Stimulated activated CD8-positive, alpha-beta memory T cell treated with anti-CD3 and anti-CD28 coated beads, Interleukin-12 subunit alpha, Interleukin-12 subunit beta, amount 100 ng/mL, for 24 hours (primary cell): Measurements from ENCODE around the gene POLR2J2.
"Not testable (repeated sequence)": the region's sequence is repeated elsewhere in the genome, so short reads cannot be mapped to it uniquely, and the experiment has no call there.

Source experiments
- DNase-seq: peaks from one replicate; pipeline ENCODE4 v3.0.0-alpha.2; 2020; ENCODE audit errors: extremely low read depth

Gene POLR2J2

DNA sequence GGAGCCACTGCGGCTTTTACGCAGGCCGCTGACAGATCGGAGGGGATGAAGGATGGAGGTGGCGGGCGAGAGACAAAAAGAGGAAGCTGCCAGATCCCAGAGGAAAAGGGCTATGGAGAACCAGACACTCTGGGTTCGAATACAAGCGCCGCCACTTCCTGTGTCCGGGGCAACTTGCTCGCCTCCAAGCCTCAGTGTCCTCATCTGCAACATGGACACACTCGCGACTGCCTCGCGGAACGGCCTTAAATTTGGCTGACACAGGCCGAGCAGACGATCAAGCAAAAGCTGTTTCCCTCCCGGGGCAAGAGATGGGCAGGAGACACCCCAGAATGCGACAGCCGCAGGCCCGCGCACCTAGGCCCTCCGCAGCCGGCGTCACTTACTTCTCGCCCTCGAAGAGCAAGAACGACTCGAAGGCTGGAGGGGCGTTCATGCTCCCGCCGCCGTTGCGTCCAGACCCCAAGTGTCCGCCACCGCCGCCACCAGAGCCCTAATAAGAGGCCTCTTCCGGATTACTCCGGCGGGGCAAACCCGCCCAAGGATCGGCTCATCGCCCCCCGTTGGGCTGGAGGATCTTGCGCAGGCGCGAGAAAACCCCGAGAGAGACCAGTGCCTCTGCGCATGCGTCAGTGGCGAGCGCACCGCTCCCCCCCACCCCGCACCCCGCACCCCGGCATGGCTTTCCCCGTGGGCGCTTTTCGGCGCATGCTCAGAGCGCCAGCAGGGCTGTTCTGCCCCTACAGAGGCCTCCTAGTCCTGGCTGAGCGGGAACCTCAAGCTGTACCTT, at the start of gene POLR2J2:
POLR2J2 (minus strand) TSS at position 498 of the 790 bp plus-strand sequence; CDS start at position 436, 62 bp downstream.
- DNase-seq = not testable (repeated sequence)

DNA sequence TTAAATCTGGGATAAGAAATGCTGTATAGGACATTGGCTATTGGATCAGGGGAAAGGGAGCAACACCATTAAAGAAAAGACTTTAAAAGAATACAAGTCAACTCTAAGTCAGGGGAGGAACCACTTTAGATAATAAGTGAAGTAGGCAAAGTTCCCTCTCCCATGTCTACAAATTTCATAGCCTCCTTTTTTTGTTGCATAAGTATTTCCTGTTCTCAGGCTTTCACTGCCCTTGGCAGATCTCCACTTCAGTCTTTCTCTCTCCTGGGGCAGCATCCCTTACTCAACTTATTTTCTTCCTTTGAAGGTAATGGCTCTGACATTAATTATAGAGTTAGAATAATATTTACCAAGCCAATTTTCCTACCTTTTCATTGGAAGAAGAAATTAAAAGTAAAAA, 47.0 kb upstream of the POLR2J2 start:
- DNase-seq = not testable (repeated sequence)

DNA sequence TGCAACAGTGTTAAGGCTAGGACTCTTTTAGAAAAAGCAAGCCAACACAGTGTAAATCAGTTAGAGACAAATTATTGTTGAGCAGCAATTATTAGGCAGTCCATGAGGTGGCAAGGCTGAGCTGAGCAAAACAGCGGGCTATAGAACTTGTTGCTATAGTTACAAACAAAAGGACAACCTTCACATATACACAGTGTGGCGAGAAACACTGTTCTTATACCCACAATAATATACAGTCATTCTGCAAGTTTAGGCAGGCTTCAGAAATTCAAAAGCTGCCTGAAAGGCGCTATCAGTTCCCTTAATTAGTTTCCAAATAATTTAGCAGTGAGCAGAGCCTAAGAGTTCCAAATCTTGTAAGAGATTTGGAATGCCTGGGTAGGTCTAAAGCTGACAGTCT, 44.3 kb upstream of the POLR2J2 start:
- DNase-seq = not testable (repeated sequence)

DNA sequence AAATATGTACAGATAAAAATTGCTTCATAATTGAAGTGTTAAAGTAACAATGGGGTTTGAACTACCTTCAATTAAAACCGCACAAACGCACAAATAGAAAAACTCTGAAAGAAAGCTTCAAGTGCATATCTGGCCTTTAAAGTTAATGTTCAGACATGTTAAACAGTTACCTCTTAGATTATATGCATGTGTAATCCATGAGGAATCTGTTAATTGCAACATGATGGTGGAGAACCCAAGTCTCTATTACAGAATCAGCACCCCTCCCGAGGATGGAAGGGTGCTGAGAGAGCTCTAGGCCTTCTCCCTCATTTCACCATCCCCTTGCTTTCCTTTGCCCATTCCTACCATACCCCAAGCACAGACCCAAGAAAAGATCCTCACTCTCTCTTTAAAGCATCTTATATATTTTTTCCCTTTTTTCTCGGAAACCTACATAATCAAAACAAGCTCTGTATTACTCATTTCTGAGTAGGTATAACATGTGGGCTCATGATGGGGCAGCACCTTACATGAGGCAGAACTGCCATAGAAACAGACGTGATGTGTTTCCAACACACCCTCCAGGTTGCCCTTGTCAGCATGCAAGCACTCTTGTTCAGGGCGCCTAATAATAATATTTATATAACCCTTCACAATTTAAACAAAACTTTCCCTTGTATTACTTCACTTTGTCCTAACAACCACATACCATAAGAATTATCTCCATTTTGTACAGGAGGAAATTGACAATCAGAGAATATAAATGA, 43.5 kb upstream of the POLR2J2 start:
- DNase-seq = not testable (repeated sequence)

DNA sequence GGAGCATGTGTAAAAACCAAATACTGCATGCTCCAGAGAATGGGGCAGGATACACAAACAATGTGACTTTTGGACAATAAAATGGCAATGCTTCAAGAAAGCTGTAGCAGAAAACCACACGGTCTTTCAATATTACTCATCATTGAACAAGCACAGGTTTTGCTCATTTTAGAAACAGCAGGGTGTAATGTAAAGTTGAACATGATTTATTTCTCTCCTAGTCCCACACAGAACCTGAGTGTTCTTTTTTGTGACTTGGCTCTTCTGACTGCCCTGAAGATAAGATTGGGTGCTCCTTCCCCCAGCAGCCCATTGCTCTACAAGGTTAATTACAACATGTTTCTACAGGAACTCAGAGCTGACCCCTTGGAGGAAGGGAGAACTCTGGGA, 42.2 kb upstream of the POLR2J2 start:
- DNase-seq = not testable (repeated sequence)

DNA sequence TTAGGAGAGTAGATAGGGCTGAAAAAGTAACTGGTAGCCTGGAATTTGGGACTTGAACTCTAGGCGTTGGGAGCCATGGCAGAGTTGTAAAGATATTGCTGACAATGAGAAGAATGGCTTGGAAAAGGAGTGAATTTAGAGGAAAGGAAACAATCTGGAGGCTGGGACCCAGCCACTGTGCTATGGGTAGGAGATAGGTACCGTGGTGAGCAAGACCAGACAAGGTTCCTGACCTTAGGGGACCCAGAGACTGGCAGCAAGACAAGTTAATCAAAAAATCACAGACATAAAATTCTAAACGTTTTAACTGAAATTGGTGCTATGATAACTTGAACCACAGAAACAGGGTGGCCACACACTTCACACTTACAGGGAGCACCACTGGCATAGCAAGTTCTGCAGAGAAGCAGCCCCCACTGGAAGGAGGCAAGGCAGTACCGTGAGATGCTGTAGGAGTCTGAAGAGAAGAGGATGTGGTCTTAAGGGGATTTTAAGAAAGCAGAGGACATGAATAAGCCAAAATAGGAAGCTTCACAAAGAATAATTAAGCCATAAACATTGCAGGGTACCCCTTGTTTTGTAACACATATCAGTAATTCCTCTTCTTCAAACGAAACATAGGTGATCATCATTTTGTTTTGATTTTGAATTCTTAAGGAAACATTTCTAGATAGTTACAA, 41.7 kb upstream of the POLR2J2 start:
- not testable (repeated sequence) for DNase-seq

DNA sequence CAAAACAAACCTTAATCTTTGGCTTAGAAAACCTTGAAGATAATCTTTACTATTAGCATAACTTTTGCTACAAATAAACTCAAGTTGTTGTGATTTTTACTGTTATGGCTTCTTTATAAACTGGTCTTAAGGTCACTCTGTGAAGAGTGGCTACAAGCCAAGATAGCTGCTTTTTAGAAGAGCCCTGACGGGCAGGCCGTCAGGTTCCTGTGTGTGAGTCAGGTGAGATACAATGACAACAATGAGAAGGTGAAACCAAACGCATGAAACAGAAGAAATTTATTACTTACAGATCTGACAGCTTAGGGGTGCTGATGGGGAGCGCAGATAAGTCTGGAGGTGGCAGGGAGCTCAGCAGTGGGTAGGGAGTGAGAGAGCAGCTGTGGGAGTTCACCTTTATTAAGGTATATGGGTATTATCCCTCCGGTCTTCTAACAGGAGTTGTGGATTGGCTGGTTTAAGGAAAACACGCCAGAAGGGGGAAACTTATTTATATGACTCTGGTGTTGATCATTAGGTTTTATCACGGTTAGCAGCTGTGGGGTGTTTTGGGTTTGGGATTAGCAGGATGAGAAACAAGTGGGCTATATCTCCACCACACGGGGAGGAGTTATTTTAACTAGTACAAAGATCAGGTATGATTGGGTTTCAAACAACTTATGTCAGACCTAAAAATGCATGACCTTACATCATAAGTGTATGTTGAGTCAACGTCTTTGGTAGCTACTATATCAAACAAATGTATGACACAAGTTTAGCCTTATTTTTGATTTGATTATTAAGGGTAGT, 27.7 kb upstream of the POLR2J2 start:
- DNase-seq = not testable (repeated sequence)

DNA sequence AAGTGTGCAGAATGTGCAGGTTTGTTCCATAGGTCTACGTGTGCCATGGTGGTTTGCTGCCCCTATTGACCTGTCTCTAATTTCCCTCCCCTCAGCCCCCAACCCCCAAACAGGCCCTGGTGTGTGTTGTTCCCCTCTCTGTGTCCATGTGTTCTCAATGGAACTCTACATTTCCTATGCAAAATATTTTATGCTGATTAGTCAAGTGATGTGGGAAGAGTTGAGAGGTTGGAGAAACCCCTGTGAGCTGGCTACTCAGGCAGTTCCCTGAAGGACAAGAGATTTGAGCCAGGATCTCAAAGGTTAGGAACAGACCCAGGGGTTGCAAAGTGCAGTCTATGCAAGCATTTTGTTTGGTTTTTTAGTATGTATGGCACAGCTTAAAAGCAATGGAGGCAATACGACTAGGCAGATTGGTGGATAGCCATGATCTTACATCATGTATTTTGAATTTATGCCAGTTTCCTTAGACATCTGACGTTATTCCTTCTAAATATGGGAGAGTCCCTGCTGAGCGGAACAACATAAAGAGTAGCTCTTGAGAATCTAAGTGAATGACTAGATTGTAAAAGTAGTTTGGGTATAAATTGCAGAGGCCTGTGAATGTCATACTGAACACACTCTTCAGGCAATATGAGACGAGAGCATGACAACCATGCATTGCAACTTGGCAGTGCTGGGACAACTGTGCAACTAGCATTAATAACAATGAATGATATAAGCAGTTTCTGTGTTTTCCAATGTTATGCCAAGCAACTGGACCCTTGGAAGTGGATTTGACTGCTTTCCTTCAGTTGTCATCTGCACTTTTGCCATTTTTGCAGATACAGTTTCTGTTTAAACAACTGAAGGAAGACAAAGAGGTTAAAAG, 26.4 kb upstream of the POLR2J2 start:
- not testable (repeated sequence) for DNase-seq

DNA sequence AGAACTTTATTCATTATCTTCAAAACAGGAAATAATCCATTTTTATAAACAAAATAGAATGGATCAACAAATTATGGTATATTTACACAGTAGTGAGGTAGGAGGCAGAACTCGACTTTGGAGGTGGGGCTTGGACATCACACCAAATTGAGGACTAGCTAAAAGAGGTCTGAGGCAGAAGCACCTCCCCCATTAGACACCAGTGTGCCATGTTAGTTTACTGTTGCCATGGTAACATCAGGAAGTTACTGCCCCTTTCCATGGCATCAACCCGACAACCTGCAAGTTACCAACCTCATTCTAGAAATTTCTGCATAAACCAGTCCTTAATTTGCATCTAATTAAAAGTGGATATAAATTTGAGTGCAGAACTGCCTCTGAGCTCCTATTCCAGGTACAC, 24.5 kb upstream of the POLR2J2 start:
- not testable (repeated sequence) for DNase-seq

DNA sequence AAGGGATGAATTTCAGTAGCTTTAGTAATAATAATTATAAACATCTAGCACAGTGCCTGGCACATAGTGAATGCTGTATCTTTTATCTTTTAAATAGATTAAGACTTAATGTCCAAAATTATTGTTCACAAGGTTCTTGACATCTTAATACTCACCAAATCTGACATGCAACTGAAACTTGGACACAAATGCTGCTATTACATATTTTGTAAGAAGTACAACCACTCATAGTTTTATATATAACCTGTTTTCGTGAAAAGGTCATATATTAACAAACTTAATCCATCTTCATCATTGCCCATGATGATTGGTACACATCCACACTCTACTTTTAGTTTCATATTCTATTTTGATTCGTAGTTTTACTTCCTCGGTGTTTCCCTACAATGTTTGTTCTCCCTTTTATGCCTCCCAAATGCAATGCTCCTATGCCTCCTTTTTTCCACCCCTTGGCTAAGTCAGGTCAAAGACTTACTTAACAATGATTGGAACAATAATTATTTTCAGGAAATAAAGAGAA, 23.6 kb upstream of the POLR2J2 start:
- DNase-seq = not testable (repeated sequence)

DNA sequence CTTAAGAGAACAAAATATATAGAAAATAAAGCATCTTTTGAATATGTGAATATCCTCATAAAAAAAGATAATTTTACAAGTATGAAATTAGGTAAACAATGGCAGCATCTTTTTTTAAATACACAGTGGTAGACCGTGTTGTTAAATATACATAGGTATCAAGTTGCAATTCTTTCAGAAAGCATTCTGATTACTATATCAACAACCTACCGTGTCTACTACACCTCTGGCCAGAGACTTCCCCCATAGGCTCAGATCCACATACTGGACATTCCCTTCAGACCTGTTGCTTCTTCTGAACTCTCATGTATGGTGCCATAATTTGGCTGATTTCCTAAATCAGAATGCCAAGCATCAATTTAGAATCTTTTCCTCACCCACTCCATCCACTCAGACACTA, 22.5 kb upstream of the POLR2J2 start:
- not testable (repeated sequence) for DNase-seq

DNA sequence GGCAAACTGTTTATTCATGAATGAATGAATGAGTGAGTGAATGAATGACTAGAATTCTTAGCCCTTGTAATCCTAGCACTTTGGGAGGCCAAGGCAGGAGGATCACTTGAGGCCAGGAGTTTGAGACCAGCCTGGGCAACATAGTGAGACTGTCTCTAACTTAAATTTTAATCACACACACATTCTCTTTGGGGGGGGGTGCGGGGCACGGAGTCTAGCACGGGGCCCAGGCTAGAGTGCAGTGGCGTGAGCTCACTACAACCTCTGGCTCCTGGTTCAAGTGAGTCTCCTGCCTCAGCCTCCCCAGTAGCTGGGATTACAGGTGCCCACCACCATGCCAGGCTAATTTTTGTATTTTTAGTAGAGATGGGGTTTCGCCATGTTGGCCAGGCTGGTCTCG, 19.1 kb upstream of the POLR2J2 start:
- not testable (repeated sequence) for DNase-seq

DNA sequence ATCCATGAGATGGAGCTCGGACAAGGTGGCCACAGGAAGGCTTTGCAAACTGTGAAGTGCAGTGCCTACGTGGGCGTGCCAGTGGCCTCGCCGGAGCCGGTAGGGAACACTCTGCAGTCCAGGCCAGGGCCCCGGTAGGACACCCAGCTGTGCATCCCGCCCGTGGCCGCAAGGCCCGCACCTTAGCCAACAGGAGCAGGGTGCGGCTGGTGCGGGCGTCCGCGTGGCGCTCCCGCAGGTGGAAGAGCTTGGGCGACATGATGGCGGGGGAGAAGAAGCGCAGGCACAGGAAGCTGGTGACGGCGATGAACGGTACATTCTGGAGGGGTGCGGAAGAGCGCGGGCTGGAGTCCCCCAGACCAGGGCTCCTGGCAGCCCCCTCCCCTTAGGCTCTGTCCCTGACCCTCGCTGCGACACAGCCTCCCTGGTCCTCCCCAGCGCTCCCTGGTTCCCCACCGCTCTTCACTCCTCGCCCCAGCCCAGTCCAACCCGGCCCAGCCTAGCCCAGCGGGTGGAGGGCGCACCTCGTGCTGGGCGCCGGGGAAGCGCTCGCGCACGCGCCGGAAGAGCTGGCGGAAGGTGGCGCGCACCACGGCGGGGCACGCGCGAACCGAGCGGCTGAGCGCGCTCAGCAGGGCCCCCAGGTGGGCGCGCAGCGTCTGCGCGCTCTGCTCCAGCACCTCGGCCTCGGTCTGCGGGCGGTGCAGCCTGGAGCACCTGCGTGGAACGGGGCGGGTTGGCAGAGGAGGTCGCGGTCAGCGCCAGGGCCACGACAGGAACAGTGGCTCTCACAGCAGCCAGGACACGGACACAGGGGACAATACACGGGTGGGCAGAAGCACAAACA, 18.2 kb upstream of the POLR2J2 start:
- DNase-seq = not testable (repeated sequence)

DNA sequence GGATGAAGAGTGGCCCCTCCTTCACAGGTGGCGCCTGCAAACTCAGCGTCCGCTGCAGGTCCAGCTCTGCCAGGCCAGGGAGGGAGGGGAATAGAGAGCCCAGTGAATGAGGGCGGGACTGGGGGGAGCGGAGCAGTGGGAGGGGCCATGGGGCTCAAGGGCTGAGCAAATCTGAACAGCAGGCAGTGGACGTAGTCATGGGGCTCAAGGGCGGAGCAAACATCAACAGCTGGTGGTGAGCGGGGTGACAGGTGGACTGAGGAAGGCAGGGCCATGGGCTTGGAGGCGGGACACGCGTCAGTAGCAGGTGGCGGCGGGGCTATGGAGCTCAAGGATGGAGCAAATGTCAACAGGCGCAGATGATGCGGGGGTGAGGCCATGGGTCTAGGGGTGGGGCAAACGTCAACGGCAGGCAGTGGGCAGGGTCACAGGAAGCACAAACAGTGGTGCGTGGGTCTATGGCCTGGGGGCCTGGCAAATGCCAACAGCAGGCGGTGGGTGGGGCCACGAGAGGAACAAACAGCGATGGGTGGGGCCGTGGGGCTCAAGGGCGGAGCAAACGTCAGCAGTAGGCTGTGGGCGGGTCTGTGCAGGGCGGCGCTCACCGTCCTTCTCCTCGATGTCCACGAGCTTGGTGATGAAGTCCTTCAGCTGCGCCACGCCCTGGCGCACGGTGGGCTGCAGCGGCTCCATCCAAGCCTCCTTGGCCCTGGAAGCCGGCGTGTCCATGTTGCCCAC, 17.0 kb upstream of the POLR2J2 start:
- DNase-seq = not testable (repeated sequence)

DNA sequence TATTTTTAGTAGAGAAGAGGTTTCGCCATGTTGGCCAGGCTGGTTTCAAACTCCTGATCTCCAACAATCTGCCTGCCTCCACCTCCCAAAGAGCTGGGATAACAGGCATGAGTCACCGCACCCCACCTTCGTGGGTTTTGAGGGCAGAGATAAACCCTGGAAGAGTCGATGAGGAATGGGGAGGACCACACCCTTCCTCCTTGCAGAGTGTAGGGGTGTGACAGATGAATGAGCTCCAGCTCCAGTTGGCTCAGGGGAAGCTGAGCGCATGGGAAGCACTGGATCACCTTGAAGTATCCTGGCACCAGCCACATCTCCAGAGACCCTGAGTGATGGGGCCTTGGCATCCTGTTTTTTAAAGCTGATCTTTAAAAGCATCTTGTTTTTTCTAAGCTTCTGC, 11.1 kb upstream of the POLR2J2 start:
- not testable (repeated sequence) for DNase-seq

DNA sequence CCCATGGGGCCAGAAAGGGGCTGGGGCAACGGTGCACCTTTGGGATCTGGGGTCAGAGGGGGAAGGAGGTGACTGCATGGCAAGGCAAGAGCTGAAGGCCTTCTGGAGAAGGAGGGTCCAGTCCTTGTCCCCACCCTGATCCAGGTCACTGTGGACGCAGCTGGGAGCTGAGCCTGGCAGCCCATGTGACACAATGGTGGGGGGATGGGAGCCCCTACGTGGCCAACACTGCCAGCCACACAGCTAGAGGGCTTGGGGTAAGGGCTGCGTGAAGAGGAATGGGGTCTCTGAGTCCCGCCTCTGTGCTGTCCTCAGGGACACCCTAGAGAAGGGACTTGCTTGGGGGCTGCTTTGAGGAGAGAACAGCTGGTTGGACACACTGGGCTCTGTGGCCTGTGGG, 9.3 kb upstream of the POLR2J2 start:
- not testable (repeated sequence) for DNase-seq

DNA sequence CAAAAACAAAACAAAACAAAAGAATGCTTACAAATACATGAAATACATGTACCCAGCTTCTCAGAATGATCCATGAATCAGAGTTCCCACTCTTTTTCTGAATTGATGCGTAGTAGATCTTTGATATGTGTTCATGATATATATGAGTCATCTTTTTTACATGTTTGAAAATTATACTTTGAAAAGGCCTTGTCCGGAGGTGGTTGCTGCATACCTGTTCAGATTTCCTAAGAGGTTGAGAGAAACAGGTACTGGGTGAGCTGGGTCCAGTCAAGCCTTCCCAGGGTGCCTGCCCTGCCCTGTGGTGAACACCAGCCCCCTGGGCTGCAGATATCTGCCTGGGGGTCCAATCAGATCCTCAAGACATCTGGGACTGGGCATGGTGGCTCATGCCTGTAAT, 4.1 kb upstream of the POLR2J2 start:
- not testable (repeated sequence) for DNase-seq

DNA sequence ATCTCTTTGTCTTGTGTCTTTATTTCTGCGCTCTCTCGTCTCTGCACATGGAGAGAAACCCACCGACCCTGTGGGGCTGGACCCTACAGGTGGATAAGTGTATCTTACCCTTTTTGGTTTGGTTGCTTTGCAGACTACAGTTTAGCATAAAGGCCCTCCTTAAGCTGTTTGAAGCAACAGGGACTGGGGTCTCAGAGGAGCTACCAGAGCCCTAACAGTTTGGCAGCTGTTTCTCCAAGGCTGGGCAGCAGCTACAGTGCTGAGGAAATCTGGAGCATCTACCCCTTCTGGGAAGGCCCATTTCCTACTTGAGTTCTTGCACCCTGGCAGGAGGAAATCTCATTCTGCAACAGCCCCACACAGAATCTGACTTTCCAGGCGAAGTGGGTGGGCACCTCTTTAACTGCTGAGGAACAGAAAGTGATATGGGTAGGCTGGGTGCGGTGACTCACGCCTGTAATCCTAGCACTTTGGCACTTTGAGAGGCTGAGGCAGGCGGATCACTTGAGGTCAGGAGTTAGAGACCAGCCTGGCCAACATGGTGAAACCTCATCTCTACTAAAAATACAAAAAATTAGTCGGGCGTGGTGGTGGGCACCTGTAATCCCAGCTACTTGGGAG, 2.1 kb upstream of the POLR2J2 start:
- not testable (repeated sequence) for DNase-seq
